ENCODE data around the gene ZBTB33. TPM values are rescaled to one million over a fixed set of nuclear protein-coding genes. Genes with fewer than 3 reads are reported as not detected.
A peak's percentile ranks its signal among the peaks of the same experiment; 100 is the strongest.

ZBTB33 gene
- 10 to 100 TPM; 15.4 to 18.1 TPM for total RNA-seq
- polyA plus RNA-seq: 1 to 10 TPM; 6.1 to 7.7 TPM

GRCh38 chrX:120250522-120251271 is at the start of gene ZBTB33:
Gene ZBTB33, plus strand, starts transcription at chrX:120250812. Its CDS starts 2,604 bp downstream, at chrX:120253416.
- Histone ChIP-seq H3K9me3 (ENCODE audit: control insufficient read depth in 4 of 4, low read length in 3 of 4) (no peaks in the 10 kb centered on the region), H3K36me3 (ENCODE audit: control insufficient read depth in 4 of 4, insufficient read depth in 3 of 4, low read depth in 1 of 4, low read length in 3 of 4) (peaks cover 0 to 11% (median 6%) of the 10 kb centered on the region in 4 donors), H3K4me3 (ENCODE audit: low read depth in 1 of 3, low read length in 3 of 3) (peak within 1 kb of the TSS; percentile 83 to 89 (median 85)), H3K27ac (ENCODE audit: low read depth in 1 of 2, low read length in 2 of 2) (peak within 1 kb of the TSS; percentile 88 to 92), H3K9ac (ENCODE audit: low read depth in 1 of 2, low read length in 2 of 2) (peak within 1 kb of the TSS; percentile 50 to 69), H3K4me1 (ENCODE audit: control insufficient read depth in 4 of 4, insufficient read depth in 4 of 4, low read length in 3 of 4) (peaks cover 0 to 3% (median 0%) of the 10 kb centered on the region in 4 donors), H3K27me3 (ENCODE audit: control insufficient read depth in 4 of 4, insufficient read depth in 4 of 4, low read length in 3 of 4) (no peaks in the 10 kb centered on the region)
- WGBS: under 1% methylated on average over 75 of the region's 75 CpGs
- DNase-seq (ENCODE audit: low spot score): peak; percentile 84
- peak; percentile 29 for TF ChIP-seq TAF1 (conservative IDR thresholded peaks at IDR 0.05)
- TF ChIP-seq FOXA1 (IDR thresholded peaks at IDR 0.05): no peak
- TF ChIP-seq RXRA (IDR thresholded peaks at IDR 0.05): peak in 1 of 2 donors; percentile 21
- peak; percentile 60 to 71 for TF ChIP-seq EGR1 (IDR thresholded peaks at IDR 0.05; ENCODE audit: low read depth in 2 of 2)
- peak; percentile 46 for TF ChIP-seq HNF4G (IDR thresholded peaks at IDR 0.05)
- TF ChIP-seq MAX (IDR thresholded peaks at IDR 0.05): no peak
- no peak for TF ChIP-seq ATF3 (IDR thresholded peaks at IDR 0.05)
- TF ChIP-seq YY1 (IDR thresholded peaks at IDR 0.05): peak; percentile 41
- peak in 1 of 2 donors; percentile 45 for TF ChIP-seq GABPA (IDR thresholded peaks at IDR 0.05 in 1 of 2, conservative IDR thresholded peaks at IDR 0.05 in 1 of 2)
- TF ChIP-seq NR2F2 (IDR thresholded peaks at IDR 0.05): no peak
- TF ChIP-seq CTCF (IDR thresholded peaks at IDR 0.05; ENCODE audit: low read depth, low read length, missing input control): peak; percentile 51
- TF ChIP-seq RAD21 (IDR thresholded peaks at IDR 0.05): peak; percentile 24 to 71
- TF ChIP-seq FOXA2 (IDR thresholded peaks at IDR 0.05): no peak
- TF ChIP-seq SP1 (IDR thresholded peaks at IDR 0.05): peak; percentile 34
- TF ChIP-seq ZBTB33 (IDR thresholded peaks at IDR 0.05): peak; percentile 12
- TF ChIP-seq REST (IDR thresholded peaks at IDR 0.05): peak; percentile 32
- peak in 1 of 2 donors; percentile 10 for TF ChIP-seq HNF4A (conservative IDR thresholded peaks at IDR 0.05)
